Activated T-cell treated with anti-CD3 and anti-CD28 coated beads for 24 hours (primary cell): ENCODE data around the gene PPAT.
"Not testable (repeated sequence)": the region's sequence is repeated elsewhere in the genome, so short reads cannot be mapped to it uniquely, and the experiment has no call there.

Source experiments
- DNase-seq: peaks from one replicate; pipeline ENCODE4 v3.0.0-alpha.2; 2020; ENCODE audit warnings: low read depth

PPAT gene

DNA sequence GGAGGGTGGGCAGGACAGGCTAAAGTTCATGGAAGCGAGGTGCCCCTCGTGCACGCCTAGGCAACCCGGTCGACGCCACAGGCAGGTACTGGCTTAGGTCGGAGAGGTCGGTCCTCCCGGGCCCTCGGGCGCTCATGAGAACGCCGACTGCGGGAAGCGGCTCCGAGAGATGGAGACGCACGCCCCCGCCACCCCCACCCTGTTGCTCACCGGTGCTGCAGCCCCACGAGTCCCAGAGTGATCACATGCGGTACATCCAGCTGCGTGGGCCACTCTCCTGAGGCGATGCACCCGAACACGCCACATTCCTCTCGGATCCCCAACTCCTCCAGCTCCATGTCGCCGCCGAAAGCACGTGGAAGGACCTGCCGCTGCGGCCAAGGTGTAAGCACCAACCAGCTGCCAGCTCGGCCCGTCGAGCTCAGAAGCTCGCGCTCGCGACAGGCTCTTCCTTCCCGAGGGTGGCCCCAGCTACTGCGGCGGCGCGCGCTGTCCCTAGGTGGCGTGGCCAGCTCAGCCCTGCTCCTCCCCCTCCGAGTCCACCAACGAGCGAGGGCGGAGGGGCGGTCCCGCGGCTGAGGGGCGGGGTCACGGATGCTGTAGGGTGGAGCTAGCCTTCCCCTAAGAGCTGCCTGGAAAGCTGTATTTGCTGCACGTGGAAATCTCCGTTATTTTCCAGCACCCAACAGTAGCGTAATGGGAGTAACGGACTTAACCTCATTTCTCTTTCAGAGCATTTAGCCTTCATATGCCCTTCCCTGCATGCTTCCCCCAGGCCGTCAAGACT is at the start of gene PPAT:
TSS of gene PPAT (minus strand) at position 476 of the 787 bp plus-strand sequence. CDS start at position 338, 138 bp downstream.
- peak; percentile 98 for DNase-seq

DNA sequence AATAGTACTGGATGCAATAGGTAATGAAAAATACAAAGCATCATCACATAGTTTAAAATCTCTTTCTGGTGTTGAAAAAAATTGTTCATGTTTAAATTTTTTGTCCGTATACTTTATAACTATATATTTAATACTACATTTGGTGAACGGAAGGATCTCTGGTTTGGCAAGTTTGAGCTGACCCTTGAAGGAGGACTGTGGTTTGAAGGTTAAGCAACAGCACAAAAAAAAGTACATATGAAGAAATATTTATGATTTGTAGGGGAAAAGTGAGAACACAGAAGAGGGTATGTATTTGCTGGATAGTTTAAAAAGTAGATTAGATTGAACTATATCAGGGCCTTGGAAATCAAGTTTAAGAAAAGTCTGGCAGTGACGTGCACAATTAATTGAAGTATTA is 45.3 kb upstream of the PPAT start:
- DNase-seq = no peak

DNA sequence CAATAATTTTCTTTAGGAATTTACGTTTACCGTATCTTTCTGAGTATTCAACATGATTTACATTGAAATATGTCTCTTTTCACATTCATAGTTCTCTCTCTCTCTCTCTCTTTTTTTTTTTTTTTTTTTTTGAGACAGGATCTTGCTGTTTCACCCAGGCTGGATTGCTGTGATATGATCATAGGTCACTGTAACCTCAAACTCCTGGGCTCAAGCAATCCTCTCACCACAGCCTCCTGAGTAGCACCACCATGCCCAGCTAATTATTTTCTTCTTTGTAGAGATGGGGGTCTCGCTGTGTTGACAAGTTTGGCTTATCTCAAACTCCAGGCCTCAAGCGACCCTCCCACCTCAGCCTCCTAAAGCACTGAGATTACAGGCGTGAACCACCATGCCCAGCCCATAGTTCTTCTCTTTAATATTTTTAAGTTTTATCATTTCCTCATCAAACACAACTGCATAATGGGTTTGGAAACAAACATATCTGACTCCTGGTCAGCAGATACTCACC is 41.8 kb upstream of the PPAT start:
- no peak for DNase-seq

DNA sequence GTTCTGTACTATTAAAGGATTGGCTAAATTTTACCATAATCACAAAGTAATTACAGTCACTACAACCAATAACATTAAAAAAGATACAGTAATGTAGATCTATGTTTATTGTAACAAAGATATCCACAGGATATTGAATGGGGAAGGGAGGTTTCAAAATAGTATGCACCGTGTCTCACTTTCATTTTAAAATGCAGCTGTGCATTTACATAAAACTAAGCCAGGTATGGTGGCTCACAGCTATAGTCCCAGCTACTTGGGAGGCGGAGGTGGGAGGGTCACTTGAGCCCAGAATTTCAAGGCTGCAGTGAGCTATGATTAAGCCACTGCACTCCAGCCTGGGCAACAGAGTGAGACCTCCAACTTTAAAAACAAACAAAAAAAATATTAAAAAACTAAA is 40.5 kb upstream of the PPAT start:
- DNase-seq = no peak

DNA sequence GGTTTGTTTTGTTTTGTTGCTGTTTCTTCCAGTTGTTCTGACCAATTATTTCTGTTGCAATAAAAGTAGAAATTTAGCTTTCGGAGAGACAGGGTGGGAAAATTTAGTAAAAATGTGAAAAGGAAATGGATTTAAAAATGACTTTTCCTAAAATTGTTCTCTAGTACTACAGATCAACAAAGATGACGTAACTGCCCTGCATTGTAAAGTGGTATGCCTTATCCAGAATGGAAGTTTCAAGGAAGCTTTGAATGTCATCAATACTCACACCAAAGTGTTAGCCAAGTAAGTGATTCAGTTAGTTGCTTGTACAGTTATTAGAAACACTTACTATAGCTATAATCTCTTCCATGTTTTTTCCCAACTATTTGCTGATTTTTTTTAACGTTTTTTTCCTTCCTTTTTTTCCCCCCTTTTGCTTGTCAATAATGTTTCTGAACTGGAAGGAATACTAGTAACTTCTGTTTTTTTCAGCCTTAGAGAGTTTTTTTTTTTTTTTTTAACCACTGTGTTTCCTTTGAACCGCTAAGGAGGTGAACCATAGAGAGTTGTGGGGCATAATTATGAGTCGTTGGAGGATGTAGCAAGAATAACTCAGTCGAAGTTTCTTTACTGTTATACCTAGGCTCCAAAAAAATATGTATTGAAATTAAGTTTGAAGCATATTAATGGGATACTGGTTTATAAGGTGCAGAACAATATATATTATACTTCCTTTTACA is 34.2 kb upstream of the PPAT start:
- DNase-seq = no peak

DNA sequence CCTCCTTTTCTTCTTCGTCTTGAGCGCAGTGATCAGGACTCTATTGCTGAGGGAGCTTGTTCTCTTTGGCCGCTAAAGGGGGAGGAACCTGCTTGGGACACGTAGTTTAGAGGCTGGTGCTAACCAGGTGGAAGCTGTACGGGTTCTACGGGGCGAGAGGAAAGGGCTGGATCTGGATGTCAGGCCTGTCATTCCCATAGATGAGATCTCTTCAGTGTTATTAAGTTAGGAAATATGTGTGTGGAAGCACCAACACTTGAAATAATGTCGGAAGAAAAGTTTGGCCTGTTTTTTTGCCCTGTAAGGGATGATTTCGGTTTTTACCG is 32.6 kb upstream of the PPAT start:
- peak; percentile 26 for DNase-seq

DNA sequence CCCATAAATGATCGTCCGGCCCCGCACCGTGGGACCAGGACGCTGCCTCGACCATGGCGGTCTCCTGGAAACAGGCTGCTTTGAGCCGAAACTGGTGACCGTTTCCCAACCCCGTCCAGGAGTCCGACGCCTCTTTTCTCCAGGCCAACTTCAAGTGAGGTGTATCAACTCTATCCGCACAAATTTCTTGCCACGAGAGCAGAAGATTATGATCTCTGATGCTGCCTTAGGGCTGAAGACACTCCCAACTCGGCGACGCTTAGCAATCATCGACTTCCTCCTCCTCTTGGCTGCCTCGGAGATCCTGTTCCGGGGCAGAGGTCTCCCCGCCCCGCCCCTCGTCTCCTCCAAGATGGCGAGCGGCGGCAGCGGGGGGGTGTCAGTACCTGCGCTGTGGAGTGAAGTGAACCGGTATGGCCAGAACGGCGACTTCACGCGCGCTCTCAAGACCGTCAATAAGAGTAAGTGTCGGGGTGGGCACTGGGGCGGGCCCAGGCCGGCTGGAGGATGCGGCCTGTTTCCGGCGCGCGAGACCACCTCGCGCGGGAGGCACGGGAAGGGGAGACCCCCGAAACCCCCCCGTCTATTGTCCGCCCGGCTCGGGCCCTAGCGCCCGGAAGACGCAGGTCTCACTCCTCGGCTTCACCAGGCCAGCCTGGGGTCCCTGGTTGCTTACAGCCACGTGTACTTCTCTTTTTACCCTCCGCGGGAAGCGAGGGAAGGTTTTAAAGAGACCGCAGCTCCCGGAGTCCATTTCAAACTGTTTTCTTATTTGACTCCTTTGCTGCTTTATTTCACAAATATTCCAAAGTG is 32.1 kb upstream of the PPAT start, which contains the start of gene SRP72:
TSS of gene SRP72 (plus strand) at position 334 of the 813 bp plus-strand sequence. CDS start at position 353, 19 bp downstream.
- peak; percentile 85 for DNase-seq

DNA sequence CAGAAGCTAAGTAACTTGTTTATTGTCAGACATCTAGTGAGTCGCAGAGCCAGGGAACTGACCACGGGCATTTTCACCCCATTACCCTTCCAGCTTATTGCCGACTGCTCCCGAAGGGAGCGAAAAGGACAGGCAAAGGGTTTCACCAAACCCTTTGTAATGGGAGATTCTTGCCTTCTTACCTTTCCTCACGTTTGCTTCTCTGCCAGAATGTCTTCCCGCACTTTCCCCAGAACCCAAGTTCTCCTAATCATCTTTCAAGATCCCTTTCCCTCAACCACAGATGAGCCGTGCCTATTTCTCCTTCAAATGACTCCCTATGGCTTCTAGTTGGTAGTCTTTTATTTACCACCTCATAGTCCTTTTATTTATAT is 31.5 kb upstream of the PPAT start:
- DNase-seq = no peak

DNA sequence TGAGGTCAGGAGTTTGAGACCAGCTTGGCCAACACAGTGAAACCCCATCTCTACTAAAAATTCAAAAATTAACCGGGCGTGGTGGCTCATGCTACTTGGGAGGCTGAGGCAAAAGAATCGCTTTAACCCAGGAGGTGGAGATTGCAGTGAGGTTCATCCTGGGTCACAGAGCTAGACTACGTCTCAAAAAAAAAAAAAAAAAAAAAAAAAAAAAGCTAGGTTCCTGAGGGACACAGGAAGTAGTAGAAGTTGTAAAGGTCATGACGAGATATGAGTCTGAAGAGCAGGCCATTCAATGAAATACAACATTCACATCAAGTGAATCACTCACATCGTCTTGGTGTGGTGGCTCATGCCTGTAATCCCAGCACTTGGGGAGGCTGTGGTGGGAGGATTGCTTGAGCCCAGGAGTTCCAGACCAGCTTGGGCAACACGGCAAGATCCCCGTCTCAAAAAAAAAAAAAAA is 30.9 kb upstream of the PPAT start:
- DNase-seq = not testable (repeated sequence)

DNA sequence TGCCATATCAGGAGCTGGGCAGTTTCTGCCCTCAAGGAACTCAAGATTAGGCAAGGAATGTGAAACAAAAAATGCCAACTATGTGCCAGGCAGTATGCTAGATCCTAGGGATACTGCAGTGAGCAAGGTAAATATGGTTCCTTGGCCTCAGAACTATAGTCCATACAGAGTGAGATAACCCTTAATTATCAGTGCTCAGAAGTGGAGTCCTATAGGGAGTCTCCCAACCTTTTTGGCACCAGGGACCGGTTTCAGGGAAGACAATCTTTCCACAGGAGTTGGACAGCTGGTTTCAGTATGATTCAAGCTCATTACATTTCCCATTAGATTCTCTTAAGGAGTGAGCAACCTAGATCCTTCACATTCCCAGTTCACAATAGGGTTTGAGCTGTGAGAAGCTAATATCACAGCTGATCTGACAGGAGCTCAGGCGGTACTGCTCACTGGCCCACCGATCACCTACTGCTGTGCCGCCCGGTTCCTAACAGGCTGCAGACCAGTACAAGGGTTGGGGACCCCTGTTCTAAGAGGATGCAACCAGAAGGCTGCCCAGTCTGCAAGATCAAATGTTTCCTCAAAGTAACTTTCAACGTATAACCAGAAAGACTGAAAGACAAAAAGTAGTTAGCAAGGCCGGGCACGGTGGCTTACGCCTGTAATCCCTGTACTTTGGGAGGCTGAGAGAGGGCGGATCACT is 30.3 kb upstream of the PPAT start:
- DNase-seq = no peak

DNA sequence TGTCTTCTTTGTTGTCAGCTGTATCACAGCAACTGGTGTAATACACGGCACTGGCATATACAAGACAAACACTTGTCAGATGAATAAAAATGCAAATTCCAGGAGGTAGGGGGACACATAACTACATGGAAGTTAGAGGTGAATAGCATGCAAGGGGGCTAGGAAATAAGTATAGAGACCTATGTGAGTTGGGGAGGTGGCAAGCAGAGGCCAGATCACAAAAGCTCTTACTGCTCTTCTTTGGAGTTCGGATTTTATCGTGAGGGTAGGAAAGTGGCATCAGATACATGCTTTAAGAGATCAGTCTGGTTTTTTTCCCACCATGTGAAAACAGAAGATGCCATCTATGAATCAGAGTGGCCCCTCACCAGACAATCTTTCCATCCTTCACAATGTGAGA is 29.2 kb upstream of the PPAT start:
- no peak for DNase-seq

DNA sequence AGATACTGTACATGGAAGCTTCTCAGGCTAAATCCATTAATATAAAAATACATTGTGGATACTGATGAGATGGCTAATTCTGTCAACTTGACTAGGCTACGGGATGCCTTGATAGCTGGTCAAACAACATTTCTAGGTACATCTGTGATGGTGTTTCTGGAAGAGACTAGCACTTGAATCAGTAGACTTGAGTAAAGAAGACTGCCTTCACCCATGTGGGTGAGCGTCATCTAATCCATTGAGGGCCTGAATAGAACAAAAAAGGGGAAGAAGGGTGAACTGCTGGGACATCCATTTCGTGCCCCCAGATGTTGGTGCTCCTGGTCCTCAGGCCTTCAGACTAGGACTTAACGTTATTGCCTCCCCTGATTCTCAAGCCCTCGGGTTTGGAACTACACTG is 28.3 kb upstream of the PPAT start:
- no peak for DNase-seq

DNA sequence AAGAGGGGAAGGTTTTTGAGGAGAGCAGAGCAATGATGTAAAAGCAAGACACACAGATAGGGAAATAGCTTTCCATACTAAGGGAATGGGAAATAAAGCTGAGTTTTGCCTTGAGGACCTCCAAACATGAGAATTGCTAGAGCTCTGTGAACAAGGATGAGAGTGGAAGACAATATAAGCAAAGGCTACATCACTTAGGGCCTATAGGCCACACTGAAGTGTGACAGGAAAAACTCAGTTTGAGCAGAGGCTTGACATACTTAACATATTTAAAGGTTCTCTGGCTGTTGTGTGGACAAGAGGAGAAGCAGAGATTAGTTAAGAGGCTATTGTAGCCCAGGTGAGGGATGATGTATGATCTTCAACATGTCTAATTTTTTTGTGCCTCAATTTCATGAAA is 26.7 kb upstream of the PPAT start:
- no peak for DNase-seq

DNA sequence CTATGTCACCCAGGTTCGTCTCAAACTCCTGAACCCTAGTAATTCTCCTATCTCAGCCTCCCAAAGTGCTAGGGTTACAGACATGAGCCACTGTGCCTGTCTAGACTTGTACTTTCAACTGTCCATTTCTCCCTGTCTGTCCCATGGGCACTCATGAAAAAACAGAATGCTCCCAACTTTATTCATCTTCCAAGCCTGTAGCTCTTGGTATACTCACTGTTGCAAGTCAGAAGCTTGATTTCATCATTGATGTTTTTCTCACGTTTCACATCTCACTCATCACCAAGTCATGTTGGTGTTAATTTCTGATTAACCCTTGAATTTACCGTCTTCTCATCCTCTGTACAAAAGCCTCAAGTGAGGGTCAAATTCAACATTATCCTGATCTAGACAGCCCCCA is 24.7 kb upstream of the PPAT start:
- no peak for DNase-seq

DNA sequence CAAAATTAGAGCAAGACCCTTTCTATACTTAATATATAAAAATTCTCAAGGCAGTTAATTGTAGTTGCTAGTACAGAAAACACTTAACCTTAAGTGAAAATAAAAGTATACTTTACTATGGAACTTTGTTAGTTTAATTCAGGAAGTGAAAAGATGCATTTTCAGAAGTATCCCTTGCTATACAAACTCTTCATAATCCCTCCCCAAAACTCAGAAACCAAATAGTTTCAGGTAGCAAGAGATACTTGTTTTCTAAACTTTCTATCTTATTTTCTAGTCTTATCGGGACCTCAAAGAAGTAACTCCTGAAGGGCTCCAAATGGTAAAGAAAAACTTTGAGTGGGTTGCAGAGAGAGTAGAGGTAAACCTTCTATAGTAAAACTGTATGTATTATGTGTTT is 14.9 kb upstream of the PPAT start:
- DNase-seq = no peak

DNA sequence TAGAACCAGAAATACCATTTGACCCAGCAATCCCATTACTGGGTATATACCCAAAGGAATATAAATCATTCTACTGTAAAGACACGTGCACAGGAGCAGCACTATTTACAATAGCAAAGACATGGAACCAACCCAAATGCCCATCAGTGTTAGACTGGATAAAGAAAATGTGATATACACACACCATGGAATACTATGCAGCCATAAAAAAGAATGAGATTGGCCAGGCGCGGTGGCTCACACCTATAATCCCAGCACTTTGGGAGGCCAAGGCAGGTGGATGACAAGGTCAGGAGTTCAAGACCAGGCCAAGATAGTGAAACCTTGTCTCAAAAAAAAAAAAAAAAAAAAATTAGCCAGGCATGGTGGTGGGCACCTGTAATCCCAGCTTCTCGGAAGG is 14.1 kb upstream of the PPAT start:
- DNase-seq = not testable (repeated sequence)

DNA sequence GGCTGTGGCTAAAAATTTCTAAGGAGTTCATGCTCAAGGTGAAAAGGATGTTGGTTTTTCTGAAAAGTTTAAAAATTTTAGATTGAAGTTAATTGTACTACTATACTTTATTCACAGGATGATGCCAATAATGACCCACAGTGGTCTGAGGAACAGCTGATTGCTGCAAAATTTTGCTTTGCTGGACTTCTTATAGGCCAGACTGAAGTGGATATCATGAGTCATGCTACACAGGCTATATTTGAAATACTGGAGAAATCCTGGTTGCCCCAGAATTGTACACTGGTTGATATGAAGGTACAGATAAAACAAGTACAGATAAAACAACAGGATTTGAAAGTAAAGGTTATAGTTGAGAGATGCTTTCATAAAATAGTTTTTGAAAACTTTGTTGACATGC is 12.9 kb upstream of the PPAT start:
- DNase-seq = no peak

DNA sequence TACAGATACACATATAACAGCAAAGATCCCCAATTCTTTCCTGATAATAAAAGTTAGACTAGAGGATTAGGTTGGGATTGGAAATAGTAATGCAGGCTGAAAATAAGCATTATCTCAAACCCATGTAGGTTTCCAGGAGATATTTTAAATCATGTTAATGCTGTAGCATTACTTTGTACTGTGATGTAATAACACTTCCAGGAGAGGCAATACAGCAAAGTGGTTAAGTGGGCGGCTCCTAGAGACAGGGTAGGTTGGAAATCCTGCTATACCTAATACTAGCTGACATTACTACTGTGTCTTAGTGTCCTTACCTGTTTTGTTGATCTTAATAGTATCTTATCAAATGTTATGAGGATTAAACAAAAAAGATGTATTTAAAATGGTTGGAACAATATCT is 10.3 kb upstream of the PPAT start:
- no peak for DNase-seq

DNA sequence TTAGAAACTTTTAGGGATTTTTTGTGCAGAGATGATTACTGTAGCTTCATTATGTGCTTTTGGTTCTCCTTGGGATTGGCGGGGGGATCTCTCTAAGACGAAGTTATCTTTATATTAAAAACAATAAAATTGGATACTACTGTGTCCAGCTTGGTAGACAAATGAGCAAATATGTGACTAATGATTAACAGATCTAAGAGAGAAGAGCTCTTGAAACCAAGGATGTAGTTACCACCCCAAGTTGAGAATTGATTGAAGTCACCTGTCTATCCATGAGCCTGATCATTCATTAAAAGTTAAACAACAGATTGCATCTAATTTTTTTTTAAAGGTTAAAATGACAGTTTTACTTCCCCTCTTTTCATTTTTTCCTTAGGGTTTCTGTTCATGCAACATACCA is 9.3 kb upstream of the PPAT start:
- DNase-seq = no peak

DNA sequence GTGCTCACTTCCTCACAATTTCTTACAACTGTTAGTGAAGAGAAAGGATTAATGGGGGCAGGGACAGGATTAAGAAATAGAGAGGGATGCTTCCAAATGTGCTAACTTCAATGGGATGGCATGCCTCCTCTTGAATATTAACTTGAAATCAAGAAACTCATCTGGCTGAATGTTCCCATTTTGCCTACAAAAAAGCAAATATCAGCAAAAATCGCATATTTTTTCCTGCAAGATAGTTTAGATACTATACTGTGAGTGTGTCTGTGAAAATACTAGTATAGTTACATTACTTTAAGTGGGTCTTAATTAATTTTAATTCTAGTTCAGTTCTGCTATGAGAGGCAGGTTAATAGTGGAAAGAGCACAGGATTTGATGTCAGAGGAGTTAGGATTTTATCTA is 5.6 kb upstream of the PPAT start:
- no peak for DNase-seq

DNA sequence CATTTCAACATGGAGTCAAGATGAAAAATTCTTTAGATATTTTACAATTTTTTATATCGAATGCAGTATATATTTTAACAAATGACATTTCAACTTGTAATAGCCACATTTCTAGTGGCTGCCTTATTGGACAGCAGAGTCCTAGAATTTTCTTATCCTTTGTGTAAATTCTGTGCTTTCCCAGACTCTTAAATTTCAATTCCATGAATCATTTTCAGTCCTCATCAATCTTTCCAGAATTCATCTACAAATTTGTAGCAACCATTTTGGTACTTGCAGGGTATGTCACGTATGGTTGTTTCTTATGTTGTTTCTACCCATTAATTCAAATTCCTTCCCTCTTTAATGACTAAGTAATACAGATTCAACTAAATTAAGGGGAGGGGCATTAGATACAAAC is 3.4 kb upstream of the PPAT start:
- DNase-seq = no peak

DNA sequence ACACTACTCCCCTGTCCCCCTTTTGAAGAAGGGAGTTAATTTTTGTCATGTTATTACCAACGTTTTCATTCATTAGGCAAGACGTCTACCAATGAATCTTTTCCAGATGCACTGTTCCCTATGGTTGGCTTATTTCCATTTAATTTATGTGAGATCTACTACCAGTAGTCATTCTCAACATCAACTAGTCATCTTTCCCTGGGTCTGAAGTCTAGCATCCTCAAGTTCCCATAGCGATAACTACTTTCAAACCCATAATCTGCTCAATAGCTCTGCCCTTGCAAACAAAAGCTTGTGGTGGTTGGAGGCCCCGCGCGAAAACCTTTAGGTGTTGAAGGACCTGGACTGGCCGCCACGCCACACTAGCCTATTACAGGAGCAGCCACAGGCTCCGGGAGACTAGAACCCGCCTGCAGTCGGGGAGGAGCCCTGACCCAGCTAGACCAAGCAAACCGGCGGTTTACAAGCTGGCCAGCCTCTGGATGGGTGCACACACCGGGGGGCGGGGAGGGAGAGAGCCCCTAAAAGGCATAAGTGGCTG is 746 bp downstream of the PPAT start:
- DNase-seq = no peak
